ENCODE measurements around the gene CEP164. TPM values are rescaled to one million over a fixed set of nuclear protein-coding genes. Genes with fewer than 3 reads are reported as not detected.

Gene CEP164
- polyA plus RNA-seq, 1 donor from 2014 or later, result 27.4 TPM

- TF ChIP-seq REST (IDR thresholded peaks at IDR 0.05; ENCODE audit: borderline replicate concordance), result no peak
- Histone ChIP-seq H3K79me2 (replicated peaks; ENCODE audit: insufficient read depth, low read length) (no peaks in the 10 kb centered on the region), H3K9ac (ENCODE audit: low read length) (no peak overlapping the region), H3K27ac (ENCODE audit: low read length) (no peak overlapping the region), H3K36me3 (ENCODE audit: insufficient read depth, low read length) (peaks cover 5% of the 10 kb centered on the region), H2AFZ (ENCODE audit: low read depth, low read length) (no peak overlapping the region), H3K9me3 (ENCODE audit: low read length) (no peaks in the 10 kb centered on the region), H3K9me2 (ENCODE audit: insufficient read depth, low read length) (no peaks in the 10 kb centered on the region), H3K4me2 (ENCODE audit: low read length) (no peak overlapping the region), H3K27me3 (ENCODE audit: insufficient read depth, low read depth, low read length) (no peaks in the 10 kb centered on the region), H4K20me1 (ENCODE audit: insufficient read depth) (no peaks in the 10 kb centered on the region), H3F3A (ENCODE audit: insufficient read depth, low read length, poor library complexity, severe bottlenecking) (no peaks in the 10 kb centered on the region), H3K4me3 (ENCODE audit: low read length) (no peak overlapping the region)
These were observed 48.3 kb downstream of the CEP164 start for GRCh38 chr11:117375960-117376359.

DNA sequence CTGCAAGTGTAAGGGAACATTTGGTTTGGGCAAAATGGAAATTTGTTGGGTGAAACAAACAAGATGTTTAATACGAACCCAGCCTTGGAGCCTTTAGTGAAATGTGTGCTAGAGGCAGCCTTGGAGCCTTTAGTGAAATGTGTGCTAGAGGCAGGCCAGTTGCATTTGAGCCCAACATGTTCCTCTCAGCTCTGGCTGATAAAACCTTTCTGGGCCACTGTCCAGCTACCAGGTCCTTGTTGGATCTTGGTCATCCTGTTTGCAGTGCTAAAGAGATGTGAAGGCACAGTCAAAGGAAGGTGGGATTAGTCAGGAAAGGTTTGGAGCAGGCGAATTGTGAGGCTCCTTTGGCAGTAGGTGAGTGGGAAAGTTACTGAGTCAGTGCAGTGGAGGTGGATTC, 48.9 kb downstream of the CEP164 start:
- no peaks in the 10 kb centered on the region for H3K9me2 ChIP-seq (ENCODE audit: insufficient read depth, low read length)
- H3K4me3 ChIP-seq (ENCODE audit: low read length), result no peak overlapping the region
- no peak overlapping the region for H3K4me2 ChIP-seq (ENCODE audit: low read length)
- TF ChIP-seq POLR2AphosphoS5 (IDR thresholded peaks at IDR 0.05) (no peak), MXI1 (conservative IDR thresholded peaks at IDR 0.05; ENCODE audit: poor library complexity, severe bottlenecking) (no peak), RAD21 (conservative IDR thresholded peaks at IDR 0.05) (no peak), EP300 (conservative IDR thresholded peaks at IDR 0.05; ENCODE audit: poor library complexity, severe bottlenecking) (no peak)
- no peaks in the 10 kb centered on the region for H3K9me3 ChIP-seq (ENCODE audit: low read length)
- H3K79me2 ChIP-seq (replicated peaks; ENCODE audit: insufficient read depth, low read length), result no peaks in the 10 kb centered on the region
- no peaks in the 10 kb centered on the region for H3K27me3 ChIP-seq (ENCODE audit: insufficient read depth, low read depth, low read length)
- H3K27ac ChIP-seq (ENCODE audit: low read length), result no peak overlapping the region
- no peak overlapping the region for H2AFZ ChIP-seq (ENCODE audit: low read depth, low read length)
- peaks cover 5% of the 10 kb centered on the region for H3K36me3 ChIP-seq (ENCODE audit: insufficient read depth, low read length)
- no peaks in the 10 kb centered on the region for H3F3A ChIP-seq (ENCODE audit: insufficient read depth, low read length, poor library complexity, severe bottlenecking)
- H3K9ac ChIP-seq (ENCODE audit: low read length), result no peak overlapping the region
- no peaks in the 10 kb centered on the region for H4K20me1 ChIP-seq (ENCODE audit: insufficient read depth)

DNA sequence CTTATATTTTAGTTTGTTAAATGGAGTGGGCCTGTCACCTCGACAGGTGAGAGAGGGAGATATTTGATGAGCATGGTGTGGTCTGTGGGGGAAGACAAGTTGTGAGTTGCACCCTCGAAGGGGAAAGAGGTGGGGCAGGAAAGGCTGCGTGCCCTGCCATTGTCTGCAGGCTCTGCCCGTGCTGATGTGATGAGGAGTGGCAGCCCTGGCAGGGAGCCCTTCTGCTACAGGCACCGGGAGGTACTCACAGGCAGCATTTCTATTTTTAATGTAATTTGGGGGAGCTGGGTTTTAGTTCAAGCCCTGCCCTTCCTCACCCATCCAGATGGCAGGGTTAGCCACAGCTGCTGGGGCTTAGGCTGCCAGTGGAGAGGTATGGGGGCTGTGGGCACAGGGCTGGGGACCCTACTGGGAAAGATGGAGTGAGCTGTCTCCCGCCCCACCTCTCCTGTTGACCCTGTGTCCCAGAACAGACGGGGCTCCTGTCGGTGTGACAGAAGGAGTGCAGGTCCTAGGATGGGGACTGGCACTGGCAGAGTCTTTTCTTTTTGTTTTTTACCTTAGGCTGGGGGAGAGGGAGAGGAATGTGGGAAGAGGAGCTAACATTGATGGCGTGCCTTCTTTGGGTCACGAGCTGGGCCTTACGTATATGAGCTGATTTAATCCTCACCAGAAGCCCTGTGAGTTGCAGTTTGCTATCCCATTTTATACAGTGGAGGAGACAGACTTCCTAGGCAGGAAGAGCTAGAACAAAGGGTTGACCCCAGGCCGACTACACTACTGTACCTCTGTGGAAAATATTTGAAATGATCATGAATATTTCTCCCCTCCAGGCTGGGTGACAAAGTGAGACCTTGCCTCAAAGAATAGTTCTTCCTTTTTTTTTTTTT, 51.6 kb downstream of the CEP164 start:
- Histone ChIP-seq H3K27ac (ENCODE audit: low read length) (no peak overlapping the region), H3K36me3 (ENCODE audit: insufficient read depth, low read length) (peaks cover 5% of the 10 kb centered on the region), H3K9ac (ENCODE audit: low read length) (no peak overlapping the region), H3F3A (ENCODE audit: insufficient read depth, low read length, poor library complexity, severe bottlenecking) (no peaks in the 10 kb centered on the region), H4K20me1 (ENCODE audit: insufficient read depth) (no peaks in the 10 kb centered on the region), H2AFZ (ENCODE audit: low read depth, low read length) (no peak overlapping the region), H3K9me3 (ENCODE audit: low read length) (no peaks in the 10 kb centered on the region), H3K4me2 (ENCODE audit: low read length) (no peak overlapping the region), H3K79me2 (replicated peaks; ENCODE audit: insufficient read depth, low read length) (no peaks in the 10 kb centered on the region), H3K4me3 (ENCODE audit: low read length) (no peak overlapping the region), H3K27me3 (ENCODE audit: insufficient read depth, low read depth, low read length) (no peaks in the 10 kb centered on the region), H3K9me2 (ENCODE audit: insufficient read depth, low read length) (no peaks in the 10 kb centered on the region)
- TF ChIP-seq TAF1 (IDR thresholded peaks at IDR 0.05; ENCODE audit: low read depth) (no peak), POLR2AphosphoS5 (IDR thresholded peaks at IDR 0.05) (no peak), MXI1 (conservative IDR thresholded peaks at IDR 0.05; ENCODE audit: poor library complexity, severe bottlenecking) (no peak), EP300 (conservative IDR thresholded peaks at IDR 0.05; ENCODE audit: poor library complexity, severe bottlenecking) (no peak), CTCF (IDR thresholded peaks at IDR 0.05; ENCODE audit: poor library complexity, severe bottlenecking) (no peak), EZH2 (IDR thresholded peaks at IDR 0.05; ENCODE audit: borderline replicate concordance, insufficient read depth, low read length, poor library complexity, severe bottlenecking) (no peak), REST (IDR thresholded peaks at IDR 0.05; ENCODE audit: borderline replicate concordance) (no peak), RAD21 (conservative IDR thresholded peaks at IDR 0.05) (no peak), SMC3 (conservative IDR thresholded peaks at IDR 0.05; ENCODE audit: poor library complexity) (no peak)
